GM12892 (cell line): ENCODE data around the gene ARMC3.

Source experiments
- POLR2A ChIP-seq: IDR thresholded peaks from 2 replicates; pipeline ENCODE4 v1.6.1; 2011; ENCODE audit warnings: low read depth, low read length, control low read depth
- POLR2AphosphoS5 ChIP-seq: IDR thresholded peaks from 2 replicates; pipeline ENCODE4 v1.6.1; 2011; ENCODE audit warnings: low read depth, low read length, control low read depth
- TAF1 ChIP-seq: IDR thresholded peaks from 2 replicates; pipeline ENCODE4 v1.6.1; 2011; ENCODE audit warnings: low read depth, mild to moderate bottlenecking, control low read depth, low read length, borderline replicate concordance

- TF ChIP-seq POLR2AphosphoS5 = no peak
- TF ChIP-seq POLR2A = no peak
- TF ChIP-seq TAF1 = no peak
These were observed 69.2 kb downstream of the ARMC3 start for GRCh38 chr10:22997096-22997495.
